GM19455 (cell line): ENCODE results near the gene LIG4.
A peak's percentile ranks its signal among the peaks of the same experiment; 100 is the strongest.
"Not testable (repeated sequence)": the region's sequence is repeated elsewhere in the genome, so short reads cannot be mapped to it uniquely, and the experiment has no call there.

Source experiments
- ATAC-seq: cut with Tn5 transposase; IDR thresholded peaks from one replicate; pipeline ENCODE4 v1.9.1; 2021; ENCODE audit not compliant: unreplicated experiment

Gene LIG4

GRCh38 chr13:108215436-108215835, at the start of gene LIG4:
LIG4 (minus strand) TSS chr13:108215536; CDS start chr13:108211268, 4,268 bp downstream.
- ATAC-seq, result peak; percentile 55

- no peak for ATAC-seq
These were observed 48.5 kb upstream of the LIG4 start for GRCh38 chr13:108263621-108264355.

- no peak for ATAC-seq
These were observed 41.9 kb upstream of the LIG4 start for GRCh38 chr13:108257248-108257647.

GRCh38 chr13:108249150-108249549, 33.8 kb upstream of the LIG4 start:
- ATAC-seq, result no peak

GRCh38 chr13:108230377-108230776, 15.0 kb upstream of the LIG4 start:
- no peak for ATAC-seq

- no peak for ATAC-seq
These were observed 12.4 kb upstream of the LIG4 start for GRCh38 chr13:108227651-108228272.

- no peak for ATAC-seq
These were observed 10.8 kb upstream of the LIG4 start for GRCh38 chr13:108226184-108226583.

GRCh38 chr13:108225440-108225839, 10.1 kb upstream of the LIG4 start:
- ATAC-seq, result no peak

GRCh38 chr13:108223687-108224503, 8.6 kb upstream of the LIG4 start:
- ATAC-seq, result no peak

- ATAC-seq, result no peak
These were observed 4.7 kb upstream of the LIG4 start for GRCh38 chr13:108220041-108220440.

- ATAC-seq, result peak; percentile 75
These were observed 3.0 kb upstream of the LIG4 start, which contains the start of gene ABHD13 for GRCh38 chr13:108218044-108218974. ABHD13 (plus strand) TSS chr13:108218392; CDS start chr13:108229219, 10,827 bp downstream.

GRCh38 chr13:108217307-108218043, 2.1 kb upstream of the LIG4 start:
- ATAC-seq, result not testable (repeated sequence)

GRCh38 chr13:108214441-108215271, 680 bp downstream of the LIG4 start:
- ATAC-seq, result no peak

- no peak for ATAC-seq
These were observed 1.4 kb downstream of the LIG4 start for GRCh38 chr13:108213946-108214345.

GRCh38 chr13:108212886-108213285, 2.5 kb downstream of the LIG4 start:
- ATAC-seq, result peak; percentile 34

- ATAC-seq, result no peak
These were observed 4.8 kb downstream of the LIG4 start for GRCh38 chr13:108210551-108210950.

GRCh38 chr13:108200781-108201398, 14.4 kb downstream of the LIG4 start:
- no peak for ATAC-seq

- ATAC-seq, result no peak
These were observed 19.5 kb downstream of the LIG4 start for GRCh38 chr13:108195861-108196260.

GRCh38 chr13:108195146-108195545, 20.2 kb downstream of the LIG4 start:
- ATAC-seq, result no peak
